ENCODE data around the gene RPL39L.

RPL39L gene

DNA sequence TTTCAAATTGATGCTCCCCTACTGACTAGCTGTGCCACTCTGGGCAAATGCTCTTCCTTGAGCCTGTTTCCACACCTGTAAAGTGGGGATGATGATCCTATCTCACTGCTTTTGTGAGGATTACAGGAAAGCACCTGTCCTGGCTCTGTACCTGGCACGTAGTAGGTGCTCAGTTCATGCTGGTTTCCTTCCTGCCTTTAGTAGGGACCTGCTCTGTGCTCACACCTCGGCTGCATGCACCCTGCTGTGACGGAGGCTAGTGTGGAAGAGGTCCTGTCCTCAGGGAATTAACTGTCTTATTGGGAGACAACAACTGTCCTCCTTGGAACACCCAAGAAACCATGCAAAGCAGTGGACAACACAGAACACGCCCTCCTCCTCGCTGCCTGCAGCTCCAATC lies 61.8 kb downstream of the RPL39L start:
- DNase-seq (ENCODE audit: low read depth), result no peak
- no peak overlapping the region for H3K4me3 ChIP-seq (ENCODE audit: low read depth, low read length)
- TF ChIP-seq MAX (IDR thresholded peaks at IDR 0.05; ENCODE audit: low read depth, low read length) (no peak), POLR2A (IDR thresholded peaks at IDR 0.05; ENCODE audit: extremely low read depth, insufficient read length) (no peak), MYC (IDR thresholded peaks at IDR 0.05; ENCODE audit: low read depth, low read length) (no peak)
- TF ChIP-seq, protein P1, sequence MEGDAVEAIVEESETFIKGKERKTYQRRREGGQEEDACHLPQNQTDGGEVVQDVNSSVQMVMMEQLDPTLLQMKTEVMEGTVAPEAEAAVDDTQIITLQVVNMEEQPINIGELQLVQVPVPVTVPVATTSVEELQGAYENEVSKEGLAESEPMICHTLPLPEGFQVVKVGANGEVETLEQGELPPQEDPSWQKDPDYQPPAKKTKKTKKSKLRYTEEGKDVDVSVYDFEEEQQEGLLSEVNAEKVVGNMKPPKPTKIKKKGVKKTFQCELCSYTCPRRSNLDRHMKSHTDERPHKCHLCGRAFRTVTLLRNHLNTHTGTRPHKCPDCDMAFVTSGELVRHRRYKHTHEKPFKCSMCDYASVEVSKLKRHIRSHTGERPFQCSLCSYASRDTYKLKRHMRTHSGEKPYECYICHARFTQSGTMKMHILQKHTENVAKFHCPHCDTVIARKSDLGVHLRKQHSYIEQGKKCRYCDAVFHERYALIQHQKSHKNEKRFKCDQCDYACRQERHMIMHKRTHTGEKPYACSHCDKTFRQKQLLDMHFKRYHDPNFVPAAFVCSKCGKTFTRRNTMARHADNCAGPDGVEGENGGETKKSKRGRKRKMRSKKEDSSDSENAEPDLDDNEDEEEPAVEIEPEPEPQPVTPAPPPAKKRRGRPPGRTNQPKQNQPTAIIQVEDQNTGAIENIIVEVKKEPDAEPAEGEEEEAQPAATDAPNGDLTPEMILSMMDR (IDR thresholded peaks at IDR 0.05; ENCODE audit: low read depth, low read length), result no peak

- TF ChIP-seq POLR2A (IDR thresholded peaks at IDR 0.05; ENCODE audit: extremely low read depth, insufficient read length), result no peak
- TF ChIP-seq MAX (IDR thresholded peaks at IDR 0.05; ENCODE audit: low read depth, low read length), result no peak
- H3K4me3 ChIP-seq (ENCODE audit: low read depth, low read length), result no peak overlapping the region
- DNase-seq (ENCODE audit: low read depth), result no peak
These were observed 62.2 kb downstream of the RPL39L start for GRCh38 chr3:187077085-187077484.

GRCh38 chr3:187076297-187076696 lies 63.0 kb downstream of the RPL39L start:
- no peak overlapping the region for H3K4me3 ChIP-seq (ENCODE audit: low read depth, low read length)
- TF ChIP-seq MYC (IDR thresholded peaks at IDR 0.05; ENCODE audit: low read depth, low read length) (no peak), MAX (IDR thresholded peaks at IDR 0.05; ENCODE audit: low read depth, low read length) (no peak), POLR2A (IDR thresholded peaks at IDR 0.05; ENCODE audit: extremely low read depth, insufficient read length) (no peak)
- TF ChIP-seq, protein P1 (IDR thresholded peaks at IDR 0.05; ENCODE audit: low read depth, low read length), result no peak
- no peak for DNase-seq (ENCODE audit: low read depth)

GRCh38 chr3:187074846-187075245 lies 64.5 kb downstream of the RPL39L start:
- H3K4me3 ChIP-seq (ENCODE audit: low read depth, low read length), result no peak overlapping the region
- no peak for DNase-seq (ENCODE audit: low read depth)
- TF ChIP-seq MYC (IDR thresholded peaks at IDR 0.05; ENCODE audit: low read depth, low read length) (no peak), POLR2A (IDR thresholded peaks at IDR 0.05; ENCODE audit: extremely low read depth, insufficient read length) (no peak), MAX (IDR thresholded peaks at IDR 0.05; ENCODE audit: low read depth, low read length) (no peak)
- TF ChIP-seq, protein P1 (IDR thresholded peaks at IDR 0.05; ENCODE audit: low read depth, low read length), result no peak

DNA sequence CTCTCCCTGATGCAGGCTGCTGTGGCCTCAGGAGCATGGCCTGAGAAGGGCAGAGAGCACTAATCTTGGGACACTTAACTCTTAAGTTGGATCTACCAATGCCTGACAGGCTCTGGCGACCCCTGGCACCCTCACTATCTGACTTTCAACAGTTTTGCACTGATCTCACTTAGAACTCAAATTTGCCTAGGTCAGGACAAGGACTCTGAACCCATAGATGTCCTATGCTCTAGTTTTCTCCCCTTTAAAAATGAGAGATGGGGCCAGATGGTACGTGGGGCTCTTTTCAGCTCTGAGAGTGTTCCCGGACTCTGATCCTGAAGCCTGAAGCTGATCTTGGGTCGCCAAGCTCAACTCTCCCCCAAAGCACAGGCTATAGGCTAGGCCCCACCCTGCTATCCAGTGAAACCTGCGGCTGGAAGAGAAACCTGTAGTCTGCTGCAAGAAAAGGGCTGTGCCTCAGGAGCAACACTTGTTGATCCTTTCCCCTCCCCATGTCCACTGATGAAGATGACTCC lies 65.7 kb downstream of the RPL39L start:
- TF ChIP-seq MYC (IDR thresholded peaks at IDR 0.05; ENCODE audit: low read depth, low read length) (no peak), POLR2A (IDR thresholded peaks at IDR 0.05; ENCODE audit: extremely low read depth, insufficient read length) (no peak), MAX (IDR thresholded peaks at IDR 0.05; ENCODE audit: low read depth, low read length) (no peak)
- TF ChIP-seq, protein P1 (IDR thresholded peaks at IDR 0.05; ENCODE audit: low read depth, low read length), result no peak
- no peak for DNase-seq (ENCODE audit: low read depth)
- no peak overlapping the region for H3K4me3 ChIP-seq (ENCODE audit: low read depth, low read length)

- TF ChIP-seq, protein P1 (IDR thresholded peaks at IDR 0.05; ENCODE audit: low read depth, low read length), result no peak
- TF ChIP-seq MAX (IDR thresholded peaks at IDR 0.05; ENCODE audit: low read depth, low read length), result peak; percentile 25; the same call in 1 of the 2 replicates
- no peak overlapping the region for H3K4me3 ChIP-seq (ENCODE audit: low read depth, low read length)
- peak; percentile 50 for DNase-seq (ENCODE audit: low read depth)
These were observed 66.8 kb downstream of the RPL39L start for GRCh38 chr3:187072511-187072910.
